ENCODE results near the gene TTC28.
"Not testable (repeated sequence)": the region's sequence is repeated elsewhere in the genome, so short reads cannot be mapped to it uniquely, and the experiment has no call there.

TTC28 gene

DNA sequence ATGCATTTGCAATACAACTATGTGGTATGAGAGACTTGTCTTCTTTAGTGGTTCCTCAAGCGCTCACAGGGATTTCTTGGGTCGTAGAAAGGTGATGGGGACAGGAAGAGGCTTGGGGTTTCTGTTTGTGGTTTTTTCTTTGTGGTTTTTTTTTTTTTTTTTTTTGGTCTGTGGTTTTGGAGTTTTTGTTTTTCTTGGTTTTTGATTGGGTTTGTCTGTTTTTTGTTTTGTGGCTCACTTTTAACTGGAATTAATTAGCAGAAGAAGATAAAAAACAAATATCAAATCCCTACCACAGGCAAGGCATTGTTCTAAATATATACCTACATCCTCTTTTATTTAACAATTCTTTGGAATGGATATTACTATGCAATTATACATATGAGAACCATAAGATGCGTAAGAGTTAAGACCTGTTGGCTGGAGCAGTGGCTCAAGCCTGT is 5.5 kb downstream of the TTC28 start:
- DNase-seq (ENCODE audit: low spot score): no peak

DNA sequence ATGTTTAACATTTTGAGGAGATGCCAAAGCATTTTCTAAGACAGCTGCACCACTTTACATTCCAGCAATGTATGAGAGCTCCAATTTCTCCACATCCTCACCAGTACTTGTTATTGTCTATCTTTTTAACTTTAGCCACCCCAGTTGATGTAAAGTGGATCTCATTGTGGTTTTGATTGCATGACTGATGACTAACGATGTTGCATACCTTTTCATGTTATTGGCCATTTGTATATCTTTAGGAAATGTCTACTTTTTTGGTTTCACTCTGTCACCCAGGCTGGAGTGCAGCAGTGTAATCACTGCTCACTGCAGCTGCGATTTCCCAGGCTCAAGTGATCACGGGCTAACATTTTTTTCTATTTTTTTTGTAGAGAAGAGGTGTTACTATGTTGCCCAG is 8.9 kb downstream of the TTC28 start:
- DNase-seq (ENCODE audit: low spot score): no peak

DNA sequence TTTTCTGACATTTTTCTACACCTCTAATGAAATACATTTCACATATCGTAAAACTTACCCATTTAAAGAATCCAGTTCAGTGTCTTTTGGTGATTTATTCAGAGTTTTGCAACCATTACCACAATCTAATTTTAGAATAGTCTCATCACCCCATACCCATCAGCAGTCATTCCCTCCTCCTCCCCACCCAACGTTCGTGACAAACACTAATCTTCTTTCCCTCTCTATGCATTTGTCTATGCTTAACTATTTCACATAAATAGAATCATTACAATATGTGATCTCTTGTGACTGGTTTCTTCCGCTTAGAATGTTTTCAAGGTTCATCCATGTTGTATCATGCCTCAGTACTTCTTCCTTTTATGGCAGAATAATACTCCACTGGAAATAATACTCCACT is 9.5 kb downstream of the TTC28 start:
- no peak for DNase-seq (ENCODE audit: low spot score)

DNA sequence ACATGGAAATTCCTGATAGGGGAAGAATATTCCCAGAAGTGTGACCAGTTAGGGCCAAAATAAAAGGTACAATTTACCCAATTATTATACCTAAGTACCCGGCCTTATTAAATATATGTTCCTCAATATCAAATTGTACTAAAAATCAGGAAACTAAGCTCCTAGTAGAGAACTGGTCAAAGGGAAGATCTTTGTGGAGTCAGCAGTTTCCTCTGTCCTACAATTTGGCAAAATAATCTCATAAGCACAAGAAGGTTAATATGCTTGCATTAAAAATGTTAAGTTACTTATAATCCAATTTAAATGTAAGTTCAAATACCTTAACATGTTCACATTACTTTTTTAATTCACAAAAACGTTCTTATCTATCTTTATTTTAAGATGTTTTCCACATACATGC is 10.3 kb downstream of the TTC28 start:
- no peak for DNase-seq (ENCODE audit: low spot score)

DNA sequence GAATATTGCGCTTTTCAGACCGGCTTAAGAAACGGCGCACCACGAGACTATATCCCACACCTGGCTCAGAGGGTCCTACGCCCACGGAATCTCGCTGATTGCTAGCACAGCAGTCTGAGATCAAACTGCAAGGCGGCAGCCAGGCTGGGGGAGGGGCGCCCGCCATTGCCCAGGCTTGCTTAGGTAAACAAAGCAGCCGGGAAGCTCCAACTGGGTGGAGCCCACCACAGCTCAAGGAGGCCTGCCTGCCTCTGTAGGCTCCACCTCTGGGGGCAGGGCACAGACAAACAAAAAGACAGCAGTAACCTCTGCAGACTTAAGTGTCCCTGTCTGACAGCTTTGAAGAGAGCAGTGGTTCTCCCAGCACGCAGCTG is 16.1 kb downstream of the TTC28 start:
- not testable (repeated sequence) for DNase-seq (ENCODE audit: low spot score)

DNA sequence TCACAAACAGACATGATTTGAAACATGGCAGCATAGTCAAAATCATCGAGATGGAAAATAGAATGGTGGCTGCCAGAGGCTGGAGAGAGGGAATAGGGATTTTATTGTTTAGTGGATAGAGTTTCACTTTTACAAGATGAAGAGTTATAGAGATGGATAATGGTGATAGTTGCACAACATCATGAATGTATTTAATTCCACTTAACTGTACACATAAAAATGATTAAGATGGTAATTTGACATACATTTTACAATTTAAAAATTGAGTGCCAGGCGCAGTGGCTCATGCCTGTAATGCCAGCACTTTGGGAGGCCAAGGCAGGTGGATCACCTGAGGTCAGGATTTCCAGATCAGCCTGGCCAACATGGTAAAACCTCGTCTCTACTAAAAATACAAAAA is 21.2 kb downstream of the TTC28 start:
- no peak for DNase-seq (ENCODE audit: low spot score)

DNA sequence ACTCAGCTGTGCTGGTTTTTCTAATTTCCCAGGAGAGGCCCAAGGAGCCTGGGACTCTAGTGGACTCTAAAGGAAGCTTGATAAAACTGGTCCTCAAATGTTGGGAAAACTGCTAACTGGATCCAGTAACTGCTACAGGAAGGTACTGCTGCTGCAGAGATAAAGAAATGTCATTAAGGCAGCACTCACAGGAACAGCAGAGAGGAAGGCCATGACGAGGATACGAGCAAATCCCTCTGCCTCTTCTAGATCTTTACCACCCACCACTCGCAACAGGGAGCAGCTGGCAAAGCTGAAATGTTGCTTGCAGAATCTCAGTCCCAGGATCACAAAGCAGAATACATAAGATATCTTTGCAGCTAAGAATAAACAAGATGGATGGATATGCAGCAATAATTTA is 23.5 kb downstream of the TTC28 start:
- DNase-seq (ENCODE audit: low spot score): no peak

DNA sequence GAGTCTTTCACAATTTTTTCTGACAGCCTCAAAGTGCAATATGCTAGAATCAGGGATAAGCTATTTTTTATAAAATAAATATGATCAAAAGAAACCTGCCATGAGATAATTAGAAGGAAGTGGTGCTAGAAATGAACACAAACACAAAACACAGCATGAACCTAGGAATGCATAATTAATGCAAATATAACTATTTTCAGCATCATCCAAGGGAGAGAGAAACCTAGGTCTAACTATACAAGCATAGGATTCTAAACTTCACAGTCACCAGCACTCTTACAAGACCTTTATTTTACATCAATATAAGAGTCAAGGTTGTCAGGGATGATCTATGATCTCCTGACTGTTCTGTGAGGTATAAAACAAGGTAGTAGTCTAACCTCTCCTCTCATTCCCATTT is 29.2 kb downstream of the TTC28 start:
- DNase-seq (ENCODE audit: low spot score): no peak

DNA sequence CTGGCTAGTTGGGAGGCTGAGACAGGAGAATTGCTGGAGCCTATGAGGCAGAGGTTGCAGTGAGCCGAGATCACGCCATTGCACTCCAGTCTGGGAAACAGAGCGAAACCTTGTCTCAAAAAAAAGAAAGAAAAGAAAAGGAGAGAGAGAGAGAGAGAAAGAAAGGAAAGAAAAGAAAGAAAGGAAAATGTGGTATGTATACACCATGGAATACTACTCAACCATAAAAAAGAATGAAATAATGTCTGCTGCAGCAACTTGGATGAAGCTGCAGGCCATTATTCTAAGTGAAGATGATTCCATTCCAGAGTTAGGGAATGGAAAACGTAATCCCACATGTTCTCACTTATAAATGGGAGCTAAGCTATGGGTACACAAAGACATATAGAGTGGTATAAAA is 30.8 kb downstream of the TTC28 start:
- DNase-seq (ENCODE audit: low spot score): no peak

DNA sequence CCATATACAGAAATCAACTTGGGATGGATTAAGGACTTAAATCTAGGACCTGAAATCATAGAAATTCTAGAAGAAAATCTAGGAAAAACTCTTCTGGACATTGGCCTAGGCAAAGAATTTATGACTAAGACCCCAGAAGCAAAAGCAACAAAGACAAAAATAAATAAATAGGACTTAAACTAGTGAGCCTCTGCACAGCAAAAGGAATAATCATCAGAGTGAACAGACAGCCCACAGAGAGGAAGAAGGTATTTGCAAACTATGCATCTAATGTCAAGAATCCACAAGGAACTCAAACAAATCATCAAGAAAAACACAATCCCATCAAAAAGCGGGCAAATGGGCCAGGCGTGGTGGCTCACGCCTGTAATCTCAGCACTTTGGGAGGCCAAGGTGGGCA is 32.4 kb downstream of the TTC28 start:
- no peak for DNase-seq (ENCODE audit: low spot score)

DNA sequence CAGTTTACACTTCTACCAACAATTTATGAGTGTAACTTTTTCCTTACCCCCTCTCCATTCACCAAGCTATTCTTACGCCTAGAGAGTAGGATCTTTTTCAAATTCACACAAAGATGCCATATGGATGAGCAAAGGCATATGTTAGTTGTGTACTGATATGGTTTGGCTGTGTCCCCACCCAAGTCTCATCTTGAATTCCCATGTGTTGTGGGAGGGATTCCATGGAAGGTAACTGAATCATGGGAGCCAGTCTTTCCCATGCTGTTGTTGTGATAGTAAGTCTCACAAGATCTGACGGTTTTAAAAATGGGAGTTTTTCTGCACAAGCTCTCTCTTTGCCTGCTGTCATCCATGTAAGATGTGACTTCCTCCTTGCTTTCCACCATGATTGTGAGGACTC is 40.3 kb downstream of the TTC28 start:
- no peak for DNase-seq (ENCODE audit: low spot score)

DNA sequence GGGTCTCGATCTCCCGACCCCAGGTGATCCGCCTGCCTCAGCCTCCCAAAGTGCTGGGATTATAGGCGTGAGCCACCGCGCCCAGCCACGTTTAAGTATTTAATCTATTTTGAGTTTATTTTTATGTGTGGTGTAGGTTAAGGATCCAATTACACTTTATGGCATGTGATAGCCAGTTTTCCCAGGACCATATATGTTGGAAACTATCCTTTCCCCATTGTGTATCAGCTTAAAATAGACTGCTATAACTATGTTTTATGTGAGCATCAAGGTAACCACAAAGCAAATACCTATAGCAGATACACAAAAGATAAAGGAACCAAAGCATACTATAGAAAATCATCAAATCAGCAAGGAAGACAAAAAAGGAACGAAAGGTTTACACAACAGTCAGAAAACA is 42.4 kb downstream of the TTC28 start:
- DNase-seq (ENCODE audit: low spot score): no peak

DNA sequence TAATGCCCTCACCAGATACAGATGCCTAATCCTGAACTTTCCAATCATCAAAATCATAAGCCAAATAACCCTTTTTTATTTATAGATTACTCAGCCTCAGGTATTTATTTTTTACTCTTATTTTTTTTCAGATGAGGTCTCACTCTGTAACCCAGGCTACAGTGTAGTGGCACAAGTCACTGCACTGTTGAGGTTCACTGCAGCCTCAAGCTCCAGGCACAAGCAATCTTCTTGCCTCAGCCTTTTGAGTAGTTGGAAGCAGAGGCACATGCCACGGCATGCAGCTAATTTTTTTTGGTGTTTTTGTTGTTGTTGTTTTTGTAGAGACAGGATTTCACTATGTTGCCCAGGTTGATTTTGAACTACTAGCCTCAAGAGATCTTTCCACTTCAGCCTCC is 49.5 kb downstream of the TTC28 start:
- no peak for DNase-seq (ENCODE audit: low spot score)

DNA sequence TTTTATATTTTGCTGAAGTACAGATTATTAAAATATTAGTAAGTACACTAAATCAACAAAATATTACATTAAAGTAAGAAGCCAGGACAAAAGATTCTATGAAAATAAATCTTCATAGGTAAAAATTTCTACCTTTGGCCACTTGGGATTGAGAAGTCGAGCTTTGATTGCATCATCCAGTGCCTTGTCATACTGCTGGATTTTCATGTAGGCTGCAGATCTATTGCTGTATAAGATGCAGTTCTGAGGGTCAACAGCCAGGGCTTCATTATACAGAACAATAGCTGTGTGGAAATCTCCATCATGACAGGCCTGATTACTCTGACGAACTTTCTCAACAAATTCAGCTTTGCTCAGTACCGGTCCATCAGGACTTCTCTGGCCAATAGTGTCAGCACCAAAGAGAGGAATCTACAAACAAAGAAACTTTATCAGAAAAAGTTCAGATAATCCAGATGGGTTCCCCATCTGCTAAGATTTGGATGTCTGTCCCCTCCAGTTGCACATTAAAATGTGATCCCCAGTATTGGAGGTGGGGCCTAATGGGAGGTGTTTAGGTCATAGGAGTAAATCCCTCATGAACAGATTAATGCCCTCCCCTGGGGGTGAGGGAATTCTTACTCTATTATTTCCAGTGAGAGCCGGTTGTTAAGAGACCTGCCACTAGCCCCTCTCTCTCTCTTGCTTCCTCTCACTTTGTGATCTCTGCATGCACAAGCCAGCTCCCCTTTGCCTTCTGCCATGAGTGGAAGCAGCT is 50.0 kb downstream of the TTC28 start:
- DNase-seq (ENCODE audit: low spot score): no peak

DNA sequence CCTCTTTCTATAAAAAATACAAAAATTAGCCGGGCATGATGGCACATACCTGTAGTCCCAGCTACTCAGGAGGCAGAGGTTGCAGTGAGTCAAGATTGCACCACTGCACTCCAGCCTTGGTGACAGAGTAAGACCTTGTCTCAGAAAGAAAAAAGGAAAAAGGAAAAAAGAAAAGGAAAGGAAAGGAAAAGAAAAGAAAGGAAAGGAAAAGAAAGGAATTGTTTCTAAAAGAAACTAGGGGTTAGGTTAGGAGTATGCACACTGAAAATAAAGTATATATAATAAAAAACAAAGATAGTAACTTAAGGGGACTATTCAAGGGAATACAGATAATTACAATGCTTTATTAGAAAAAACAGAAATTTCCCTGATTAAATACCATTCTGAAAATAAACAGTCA is 50.9 kb downstream of the TTC28 start:
- DNase-seq (ENCODE audit: low spot score): no peak

DNA sequence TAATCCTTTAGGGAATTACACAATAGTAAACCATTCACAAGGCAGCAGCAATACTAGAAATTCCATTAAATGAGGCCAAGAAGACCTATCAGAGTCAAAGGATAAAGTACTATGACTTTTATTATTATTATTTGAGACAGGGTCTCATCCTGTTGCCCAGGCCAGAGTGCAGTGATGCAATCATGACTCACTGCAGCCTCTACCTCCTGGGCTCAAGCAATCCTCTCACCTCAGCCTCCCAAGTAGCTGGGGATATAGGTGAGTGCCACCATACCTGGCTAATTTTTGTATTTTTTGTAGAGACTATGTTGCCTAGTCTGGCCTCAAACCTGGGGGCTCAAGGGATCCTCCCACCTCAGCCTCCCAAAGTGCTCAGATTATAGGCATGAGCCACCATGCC is 51.8 kb downstream of the TTC28 start:
- no peak for DNase-seq (ENCODE audit: low spot score)

DNA sequence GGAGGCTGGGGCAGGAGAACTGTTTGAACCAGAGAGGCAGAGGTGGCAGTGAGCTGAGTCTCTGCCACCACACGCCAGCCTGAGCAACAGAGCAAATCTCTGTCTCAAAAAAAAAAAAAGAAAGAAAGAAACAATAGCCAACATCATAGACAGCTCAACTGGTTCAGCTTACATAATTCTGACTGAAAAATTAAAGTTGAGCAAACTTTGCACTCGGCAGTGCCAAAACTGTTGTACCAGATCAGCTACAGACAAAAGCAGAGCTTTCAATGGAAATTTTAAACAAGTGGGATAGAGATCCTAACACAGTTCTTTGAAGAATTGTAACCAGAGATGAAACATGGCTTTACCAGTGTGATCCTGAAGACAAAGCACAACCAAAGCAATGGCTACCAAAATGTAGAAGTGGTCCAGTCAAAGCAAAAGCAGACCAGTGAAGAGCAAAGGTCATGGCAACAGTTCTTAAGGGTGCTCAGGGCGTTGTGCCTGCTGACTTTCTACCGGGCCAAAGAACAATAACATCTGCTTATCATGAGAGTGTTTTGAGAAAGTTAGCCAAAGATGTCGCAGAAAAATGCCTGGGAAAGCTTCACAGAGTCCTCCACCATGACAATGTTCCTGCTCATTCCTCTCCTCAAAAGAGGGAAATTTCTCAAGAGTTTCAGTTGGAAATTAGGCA is 59.3 kb downstream of the TTC28 start:
- DNase-seq (ENCODE audit: low spot score): no peak

DNA sequence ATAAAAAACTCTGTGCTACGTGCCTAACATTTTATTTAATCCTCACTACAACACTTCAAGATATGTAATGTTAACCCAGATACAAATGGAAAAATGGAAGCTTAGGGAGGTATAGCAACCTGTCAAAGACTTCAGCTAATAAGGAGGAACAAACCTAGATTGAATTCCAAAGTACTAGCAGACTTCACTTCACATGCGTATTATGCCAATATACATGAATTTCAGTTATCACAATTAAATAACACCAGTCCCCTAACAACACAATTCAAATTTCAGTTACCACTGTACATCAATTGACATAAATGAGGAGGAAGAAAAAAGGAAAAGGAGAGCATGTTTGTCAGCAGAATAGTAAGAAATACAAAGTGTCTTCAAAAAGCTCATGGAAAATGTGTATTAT is 60.4 kb downstream of the TTC28 start:
- no peak for DNase-seq (ENCODE audit: low spot score)

DNA sequence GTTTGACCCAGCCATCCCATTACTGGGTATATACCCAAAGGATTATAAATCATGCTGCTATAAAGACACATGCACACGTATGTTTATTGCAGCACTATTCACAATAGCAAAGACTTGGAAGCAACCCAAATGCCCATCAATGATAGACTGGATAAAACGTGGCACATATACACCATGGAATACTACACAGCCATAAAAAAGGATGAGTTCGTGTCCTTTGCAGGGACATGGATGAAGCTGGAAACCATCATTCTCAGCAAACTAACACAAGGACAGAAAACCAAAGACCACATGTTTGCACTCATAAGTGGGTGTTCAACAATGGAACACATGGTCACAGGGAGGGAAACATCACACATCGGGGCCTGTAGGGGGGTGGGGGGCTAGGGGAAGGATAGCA is 64.2 kb downstream of the TTC28 start:
- not testable (repeated sequence) for DNase-seq (ENCODE audit: low spot score)

DNA sequence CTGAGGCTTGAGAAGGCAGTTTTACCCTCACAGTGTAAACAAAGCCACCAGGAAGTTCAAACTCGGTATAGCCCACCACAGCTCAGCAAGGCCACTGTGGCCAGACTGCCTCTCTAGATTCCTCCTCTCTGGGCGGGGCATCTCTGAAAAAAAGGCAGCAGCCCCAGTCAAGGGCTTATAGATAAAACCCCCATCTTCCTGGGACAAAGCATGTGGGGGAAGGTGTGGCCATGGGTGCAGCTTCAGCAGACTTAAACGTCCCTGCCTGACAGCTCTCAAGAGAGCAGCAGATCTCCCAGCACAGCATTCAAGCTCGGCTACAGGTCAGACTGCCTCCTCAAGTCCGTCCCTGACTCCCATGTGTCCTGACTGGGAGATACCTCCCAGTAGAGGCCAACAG is 69.7 kb downstream of the TTC28 start:
- no peak for DNase-seq (ENCODE audit: low spot score)

DNA sequence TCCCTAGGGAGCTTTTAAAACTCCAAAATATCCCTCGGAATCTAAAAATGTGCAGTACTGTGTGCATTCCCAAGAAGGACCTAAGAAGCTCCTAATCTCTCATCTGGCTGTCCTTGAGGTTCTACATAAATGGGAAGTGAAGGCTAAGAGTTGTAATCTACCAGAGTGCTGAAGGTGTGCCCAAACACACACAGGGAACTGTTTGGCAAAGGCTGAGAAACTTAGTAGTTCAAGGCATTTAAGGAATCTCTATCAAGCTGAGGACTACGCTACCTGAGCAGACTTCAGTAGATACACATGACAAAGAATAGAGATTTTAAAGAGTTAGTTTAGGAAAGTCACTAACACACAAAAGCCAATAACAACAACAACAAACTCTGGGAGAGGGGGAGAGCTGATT is 71.1 kb downstream of the TTC28 start:
- DNase-seq (ENCODE audit: low spot score): no peak

DNA sequence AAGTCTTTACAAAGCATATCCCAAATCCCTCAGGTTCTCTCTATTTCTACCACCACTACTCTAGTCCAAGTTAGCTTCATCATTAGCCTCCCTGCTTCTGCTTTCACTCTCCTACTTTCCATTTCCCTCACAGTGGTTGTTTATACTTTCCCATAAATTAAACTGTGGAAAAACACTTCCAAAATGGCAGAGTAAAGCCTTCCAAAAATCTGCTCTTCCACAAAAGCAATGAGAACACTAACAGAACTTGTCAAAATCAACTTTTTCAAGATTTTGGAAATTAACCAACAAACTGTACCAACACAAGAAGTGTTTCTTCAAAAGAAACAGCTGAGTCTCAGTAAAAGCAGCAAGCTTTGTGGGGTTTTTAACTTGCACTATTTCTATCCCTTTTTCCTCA is 71.8 kb downstream of the TTC28 start:
- no peak for DNase-seq (ENCODE audit: low spot score)

DNA sequence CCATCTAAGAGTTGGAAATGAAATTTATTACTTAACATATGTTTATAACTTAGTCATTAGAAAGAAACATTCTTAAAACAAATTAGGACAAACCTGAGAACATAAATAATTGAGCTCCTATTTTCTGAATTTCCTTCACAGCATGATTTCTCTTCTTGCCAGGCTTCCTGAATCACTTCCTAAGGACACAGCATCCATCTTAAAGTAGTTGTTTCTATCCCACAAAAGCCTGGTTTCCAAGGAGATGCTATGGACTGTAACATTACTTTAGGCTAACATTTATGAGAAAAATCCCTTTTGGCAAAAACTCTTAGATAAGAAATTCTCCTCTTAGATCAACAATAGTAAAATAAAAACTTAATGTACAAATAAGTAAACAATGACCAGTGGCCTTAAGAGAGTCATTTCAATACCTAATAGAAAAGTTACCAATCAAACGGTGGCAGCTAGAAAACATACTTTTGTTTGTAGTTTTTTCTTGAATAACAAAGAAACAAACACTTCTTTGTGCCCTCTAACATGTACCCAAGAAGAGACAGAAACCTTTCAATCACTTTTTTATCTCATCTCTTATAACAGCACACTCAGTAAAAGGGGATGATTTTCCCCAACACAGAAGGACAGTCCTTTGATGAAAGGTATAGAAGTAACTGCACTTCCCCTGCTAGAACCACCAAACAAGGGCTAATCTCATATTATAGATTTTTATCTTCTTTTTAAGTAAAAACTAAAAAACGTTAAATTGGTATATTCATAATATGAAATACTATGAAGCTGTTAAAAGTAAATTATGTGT is 74.5 kb downstream of the TTC28 start:
- DNase-seq (ENCODE audit: low spot score): no peak

All from left forelimb (tissue), 1 donor.